Measurements from ENCODE around the gene NELL2. TPM values are rescaled to one million over a fixed set of nuclear protein-coding genes. Genes with fewer than 3 reads are reported as not detected.

NELL2 gene
- polyA plus RNA-seq, 1 of the 3 experiments (the other 2 are of a cell fraction), result 0.35 TPM

GRCh38 chr12:44837114-44837755 lies 38.9 kb downstream of the NELL2 start:
- Histone ChIP-seq H3K27ac (ENCODE audit: low read depth in 2 of 2, low read length in 1 of 2) (no peak overlapping the region), H3K36me3 (replicated peaks in 1 of 2; ENCODE audit: control insufficient read depth in 1 of 2, insufficient read depth in 2 of 2, low read length in 1 of 2) (no peaks in the 10 kb centered on the region), H3K4me3 (ENCODE audit: low read depth in 2 of 2, low read length in 1 of 2) (no peak overlapping the region), H4K20me1 (ENCODE audit: insufficient read depth) (no peaks in the 10 kb centered on the region), H3K9ac (no peak overlapping the region), H2AFZ (ENCODE audit: low read depth) (no peak overlapping the region), H3K79me2 (ENCODE audit: insufficient read depth) (no peaks in the 10 kb centered on the region), H3K9me2 (no peaks in the 10 kb centered on the region), H3K9me3 (no peaks in the 10 kb centered on the region), H3K27me3 (ENCODE audit: insufficient read depth) (no peaks in the 10 kb centered on the region), H3F3A (replicated peaks; ENCODE audit: insufficient read depth) (no peaks in the 10 kb centered on the region), H3K4me1 (ENCODE audit: control insufficient read depth in 1 of 2, insufficient read depth in 2 of 2, low read depth in 1 of 2, low read length in 1 of 2) (no peaks in the 10 kb centered on the region; a peak in 1 of 4 replicates), H3K4me2 (no peak overlapping the region)
- POLR2A ChIA-PET, result no interaction called here
- CTCF ChIA-PET, result no interaction called here
- DNase-seq, result no peak
- 22% methylated on average over 5 of the region's 5 CpGs for WGBS (ENCODE audit: low lambda C conversion rate)
- TF ChIP-seq PBX3 (IDR thresholded peaks at IDR 0.05) (no peak), YY1 (IDR thresholded peaks at IDR 0.05; ENCODE audit: low read depth) (no peak), RFX5 (IDR thresholded peaks at IDR 0.05; ENCODE audit: low read length) (no peak), USF2 (IDR thresholded peaks at IDR 0.05; ENCODE audit: borderline replicate concordance, low read depth, low read length) (no peak), REST (IDR thresholded peaks at IDR 0.05; ENCODE audit: low read depth, low read length) (no peak), SMC3 (IDR thresholded peaks at IDR 0.05; ENCODE audit: low read depth, low read length) (no peak), EZH2phosphoT487 (IDR thresholded peaks at IDR 0.05; ENCODE audit: borderline replicate concordance, low read depth) (no peak), TEAD4 (IDR thresholded peaks at IDR 0.05; ENCODE audit: borderline replicate concordance, insufficient read depth) (no peak), USF1 (IDR thresholded peaks at IDR 0.05; ENCODE audit: borderline replicate concordance, low read depth) (no peak), MAX (IDR thresholded peaks at IDR 0.05; ENCODE audit: low read depth) (no peak), NFIC (IDR thresholded peaks at IDR 0.05; ENCODE audit: borderline replicate concordance) (no peak), RAD21 (IDR thresholded peaks at IDR 0.05; ENCODE audit: low read length) (no peak), JUND (IDR thresholded peaks at IDR 0.05) (no peak), RCOR1 (IDR thresholded peaks at IDR 0.05; ENCODE audit: low read length) (no peak)

All from SK-N-SH (cell line).